Measurements from ENCODE around the gene CACFD1.

Gene CACFD1

DNA sequence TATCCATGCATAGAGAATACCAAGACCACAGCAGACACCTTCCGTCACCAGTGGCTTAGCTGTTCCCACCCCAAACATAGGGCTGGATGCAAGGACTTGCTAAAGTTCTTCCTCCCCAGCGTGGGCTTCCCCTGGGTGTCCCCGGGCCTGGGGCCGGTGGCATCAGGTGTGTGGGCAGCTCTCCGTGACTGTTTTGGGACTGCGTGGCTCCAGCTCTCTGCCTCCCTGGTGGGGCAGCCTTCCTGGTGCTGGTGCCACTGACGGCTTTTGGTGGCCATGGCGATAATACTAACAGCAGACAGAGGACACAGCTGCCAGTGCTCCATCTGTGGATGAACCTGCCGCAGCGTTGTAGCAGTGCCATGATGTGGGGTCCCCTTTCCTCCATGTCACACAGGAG is 4.9 kb downstream of the CACFD1 start:
- no peak for DNase-seq (ENCODE audit: low read depth, low spot score)

- DNase-seq (ENCODE audit: low read depth, low spot score): no peak
These were observed 6.2 kb downstream of the CACFD1 start for GRCh38 chr9:133465984-133466383.

- no peak for DNase-seq (ENCODE audit: low read depth, low spot score)
These were observed 7.3 kb downstream of the CACFD1 start for GRCh38 chr9:133467101-133467500.

GRCh38 chr9:133468374-133468773 is 8.6 kb downstream of the CACFD1 start:
- no peak for DNase-seq (ENCODE audit: low read depth, low spot score)

- DNase-seq (ENCODE audit: low read depth, low spot score): no peak
These were observed 9.1 kb downstream of the CACFD1 start for GRCh38 chr9:133468777-133469421.

DNA sequence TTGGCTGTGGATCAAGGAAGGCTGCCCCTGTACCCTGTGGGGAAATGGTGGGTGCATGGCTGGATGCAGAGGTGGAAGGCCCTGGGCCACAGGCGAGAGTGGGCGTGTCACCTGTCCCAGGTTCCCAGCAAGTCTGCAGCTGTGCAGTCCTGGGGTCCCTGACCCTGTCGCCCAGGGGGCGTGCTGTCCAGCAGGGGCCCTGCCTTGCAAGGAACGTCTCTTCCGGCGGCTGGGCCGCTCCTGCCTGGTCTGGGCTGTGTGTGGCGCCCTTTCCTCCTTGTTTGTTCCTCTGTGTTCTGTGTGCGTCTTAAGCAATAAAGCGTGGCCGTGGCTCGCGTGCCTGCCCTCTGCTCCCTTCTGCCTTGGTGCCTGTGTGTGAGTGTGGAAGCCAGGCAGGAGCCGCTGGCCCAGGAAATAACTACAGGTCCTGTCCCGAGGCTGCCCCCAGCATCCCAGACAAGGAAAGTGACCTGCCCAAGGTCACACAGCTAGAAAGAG is 10.7 kb downstream of the CACFD1 start:
- no peak for DNase-seq (ENCODE audit: low read depth, low spot score)

DNA sequence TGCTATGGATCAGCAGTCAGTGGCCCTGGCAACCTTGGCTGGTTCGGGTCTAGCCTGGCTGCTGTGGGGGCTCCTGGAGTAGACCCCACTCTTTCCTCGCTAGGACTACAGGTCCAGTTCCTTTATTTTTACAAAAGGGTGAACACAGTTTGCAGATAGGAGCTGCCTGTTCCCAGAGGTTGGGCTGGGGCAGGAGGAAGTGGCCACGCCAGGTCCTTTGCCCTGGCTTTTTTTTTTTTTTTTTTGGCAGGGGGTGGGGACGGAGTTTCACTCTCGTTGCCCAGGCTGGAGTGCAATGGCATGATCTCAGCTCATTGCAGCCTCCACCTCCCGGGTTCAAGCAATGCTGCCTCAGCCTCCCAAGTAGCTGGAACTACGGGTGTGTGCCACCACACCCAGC is 11.2 kb downstream of the CACFD1 start:
- DNase-seq (ENCODE audit: low read depth, low spot score): no peak

DNA sequence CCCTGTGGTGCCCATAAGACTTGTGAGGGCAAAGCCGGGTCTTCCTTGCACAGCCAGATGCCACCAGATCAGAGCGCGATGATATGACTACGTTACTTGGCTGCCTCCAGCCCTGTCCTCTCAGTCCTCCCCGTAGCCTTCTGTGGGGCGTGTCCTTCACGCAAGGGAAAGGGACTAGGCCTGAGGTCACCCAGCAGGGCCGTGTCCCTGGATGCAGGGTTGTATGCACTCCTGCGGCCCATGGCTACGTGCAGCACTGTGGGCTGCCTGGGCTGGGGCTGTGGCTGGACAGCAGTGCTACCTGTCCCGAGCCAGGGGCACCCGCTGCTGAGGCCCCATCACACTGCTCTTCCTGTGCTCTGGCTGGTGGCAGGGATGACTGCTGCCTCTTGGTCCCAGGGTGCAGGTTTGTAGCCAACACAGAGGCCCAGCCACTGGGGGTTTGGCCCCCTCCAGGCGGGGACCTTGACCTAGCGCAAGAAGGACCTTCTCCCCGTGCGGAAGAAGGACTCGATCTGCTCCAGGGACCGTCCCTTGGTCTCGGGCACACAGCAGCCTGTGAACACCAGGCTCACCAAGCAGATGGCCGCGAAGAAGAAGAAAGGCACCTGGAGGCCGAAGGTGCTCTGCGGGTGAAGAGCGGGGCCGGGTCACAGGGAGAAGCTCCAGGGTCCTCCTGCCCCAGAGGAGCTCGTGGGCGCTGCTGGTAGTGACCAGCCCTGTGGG is 11.9 kb downstream of the CACFD1 start:
- no peak for DNase-seq (ENCODE audit: low read depth, low spot score)

- DNase-seq (ENCODE audit: low read depth, low spot score): no peak
These were observed 12.5 kb downstream of the CACFD1 start for GRCh38 chr9:133472277-133472645.

GRCh38 chr9:133472753-133473378 is 13.1 kb downstream of the CACFD1 start:
- DNase-seq (ENCODE audit: low read depth, low spot score): no peak

DNA sequence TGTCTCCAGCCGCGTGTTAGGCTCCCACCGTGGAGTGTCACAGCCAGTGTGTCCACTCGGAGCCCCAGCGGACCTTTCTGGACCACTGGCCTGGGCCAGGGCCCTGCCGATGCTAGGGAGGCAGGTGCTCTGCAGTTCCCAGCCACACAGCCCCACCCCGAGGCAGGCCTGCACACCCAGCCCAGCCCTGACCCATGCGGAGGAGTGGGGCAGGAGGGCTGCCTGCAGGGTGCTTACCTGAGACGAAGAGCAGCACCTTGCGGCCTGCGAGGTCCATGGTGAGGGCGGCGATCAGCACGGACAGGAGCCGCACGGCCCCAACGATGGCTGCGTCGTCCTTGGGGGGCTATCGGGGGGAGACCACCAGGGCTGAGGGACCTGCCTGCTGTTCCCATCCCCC is 14.0 kb downstream of the CACFD1 start:
- DNase-seq (ENCODE audit: low read depth, low spot score): no peak

DNA sequence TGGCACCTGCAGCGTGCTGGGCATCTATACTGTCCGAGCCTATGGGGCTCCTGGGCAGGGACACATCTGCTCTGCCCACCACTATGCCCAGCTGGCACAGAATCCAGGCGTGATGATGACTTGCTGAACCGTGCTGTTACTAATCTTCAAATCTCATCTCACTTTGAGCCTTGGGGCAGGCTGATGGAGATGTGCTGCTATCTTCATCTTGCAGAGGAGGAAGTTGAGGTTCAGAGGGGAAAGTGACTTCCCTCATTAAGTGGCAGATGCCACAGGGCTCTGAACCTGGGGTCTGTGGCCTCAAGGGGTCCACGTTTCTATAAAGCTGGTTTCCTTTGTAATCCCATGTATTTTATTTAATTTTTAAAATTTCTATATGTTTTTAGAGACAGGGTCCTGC is 14.4 kb downstream of the CACFD1 start:
- DNase-seq (ENCODE audit: low read depth, low spot score): no peak

DNA sequence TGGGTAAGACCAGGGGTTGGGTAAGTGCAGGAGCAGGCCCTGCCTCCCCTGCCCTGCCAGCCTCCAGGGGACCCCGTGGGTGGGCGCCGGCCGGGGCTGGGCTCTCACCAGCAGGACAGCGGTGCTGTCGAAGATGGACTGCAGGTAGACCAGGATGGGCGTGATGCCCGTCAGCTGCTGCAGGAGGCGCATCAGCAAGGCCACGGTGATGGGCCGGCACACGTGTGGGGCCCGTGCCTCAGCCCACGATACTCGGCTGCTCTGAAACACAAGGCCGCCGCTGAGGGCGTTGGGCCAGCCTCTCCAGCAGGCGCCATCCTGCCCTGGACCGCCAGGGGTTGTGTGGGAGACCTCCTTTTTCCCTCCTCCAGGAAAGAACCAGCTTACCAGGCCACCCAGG is 15.1 kb downstream of the CACFD1 start:
- no peak for DNase-seq (ENCODE audit: low read depth, low spot score)

DNA sequence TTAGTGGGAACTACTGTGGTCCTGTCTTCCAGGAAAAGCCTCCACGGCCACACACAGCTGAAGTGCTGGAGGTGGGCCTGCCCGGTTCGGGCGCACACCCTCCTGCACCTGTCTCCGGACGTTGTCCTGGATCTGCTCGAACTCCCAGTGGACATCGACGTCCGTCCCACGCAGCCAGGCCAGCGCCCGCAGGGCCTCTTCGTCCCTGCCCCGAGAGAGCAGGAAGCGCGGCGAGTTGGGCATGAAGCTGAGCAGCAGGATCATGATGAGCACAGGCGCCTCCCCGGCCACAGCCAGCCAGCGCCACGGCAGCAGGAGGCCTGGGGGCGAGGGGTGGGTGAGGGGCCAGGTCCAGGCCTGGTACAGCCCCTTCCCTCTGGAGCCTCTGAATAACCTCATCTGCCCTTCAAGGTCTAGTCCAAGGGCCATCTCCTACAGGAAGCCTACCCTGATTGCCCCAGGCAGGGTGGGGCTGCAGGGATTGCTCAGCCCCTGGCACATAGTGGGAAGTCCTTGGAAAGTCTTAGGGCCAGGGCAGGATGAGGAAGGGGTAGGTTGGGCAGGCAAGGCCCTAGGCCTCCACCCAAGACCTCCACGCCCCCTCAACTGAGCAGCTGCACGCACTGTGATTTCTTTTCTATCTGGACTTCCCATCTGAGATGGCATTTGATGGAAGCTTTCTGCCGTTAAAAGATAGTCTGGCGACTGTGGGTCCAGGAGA is 15.7 kb downstream of the CACFD1 start:
- DNase-seq (ENCODE audit: low read depth, low spot score): no peak

DNA sequence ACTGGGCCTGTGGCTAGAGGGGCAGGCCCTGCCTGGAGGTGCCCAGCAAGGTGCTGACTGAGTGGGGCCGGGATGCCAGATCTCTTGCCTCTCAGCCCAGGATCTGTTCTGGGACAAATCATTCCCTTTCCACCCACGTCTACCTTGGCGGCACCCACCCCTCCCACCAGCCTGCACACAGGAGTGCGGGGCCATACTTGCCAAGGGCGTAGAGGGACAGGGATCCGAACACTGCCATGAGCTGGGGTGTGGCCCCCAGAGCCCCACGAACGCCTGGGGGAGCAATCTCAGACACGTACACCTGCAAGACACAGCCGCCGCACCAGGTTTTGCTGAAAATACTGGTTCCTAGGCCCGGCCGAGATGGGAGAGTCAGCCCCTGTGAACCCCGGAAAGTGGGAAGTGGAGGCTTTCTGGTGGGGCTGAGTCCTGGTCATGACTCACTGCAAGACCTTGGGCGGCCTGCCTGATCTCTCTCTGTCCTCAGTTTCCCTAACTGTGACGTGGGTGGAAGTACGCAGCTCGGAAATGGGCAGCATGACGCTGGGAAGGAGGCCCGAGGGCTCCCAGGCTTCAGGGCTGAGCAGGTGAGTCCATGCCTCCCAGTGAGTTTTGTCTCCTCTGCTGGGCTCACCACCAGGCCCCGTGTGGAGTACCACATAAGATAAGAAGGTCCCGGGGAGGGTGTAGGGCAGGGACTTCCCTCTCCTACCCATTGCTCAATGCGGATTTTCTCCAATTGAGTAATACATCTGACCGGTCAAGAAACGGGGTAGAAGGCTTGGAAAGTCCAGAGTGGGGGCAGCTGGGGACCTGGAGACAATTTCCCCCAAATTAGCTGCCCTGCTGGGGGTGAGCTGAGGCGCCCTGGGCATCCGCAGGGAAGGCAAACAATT is 16.5 kb downstream of the CACFD1 start:
- DNase-seq (ENCODE audit: low read depth, low spot score): no peak

- no peak for DNase-seq (ENCODE audit: low read depth, low spot score)
These were observed 17.2 kb downstream of the CACFD1 start for GRCh38 chr9:133476941-133477340.

- no peak for DNase-seq (ENCODE audit: low read depth, low spot score)
These were observed 17.7 kb downstream of the CACFD1 start for GRCh38 chr9:133477461-133477860.

- DNase-seq (ENCODE audit: low read depth, low spot score): no peak
These were observed 18.4 kb downstream of the CACFD1 start for GRCh38 chr9:133477992-133478850.

DNA sequence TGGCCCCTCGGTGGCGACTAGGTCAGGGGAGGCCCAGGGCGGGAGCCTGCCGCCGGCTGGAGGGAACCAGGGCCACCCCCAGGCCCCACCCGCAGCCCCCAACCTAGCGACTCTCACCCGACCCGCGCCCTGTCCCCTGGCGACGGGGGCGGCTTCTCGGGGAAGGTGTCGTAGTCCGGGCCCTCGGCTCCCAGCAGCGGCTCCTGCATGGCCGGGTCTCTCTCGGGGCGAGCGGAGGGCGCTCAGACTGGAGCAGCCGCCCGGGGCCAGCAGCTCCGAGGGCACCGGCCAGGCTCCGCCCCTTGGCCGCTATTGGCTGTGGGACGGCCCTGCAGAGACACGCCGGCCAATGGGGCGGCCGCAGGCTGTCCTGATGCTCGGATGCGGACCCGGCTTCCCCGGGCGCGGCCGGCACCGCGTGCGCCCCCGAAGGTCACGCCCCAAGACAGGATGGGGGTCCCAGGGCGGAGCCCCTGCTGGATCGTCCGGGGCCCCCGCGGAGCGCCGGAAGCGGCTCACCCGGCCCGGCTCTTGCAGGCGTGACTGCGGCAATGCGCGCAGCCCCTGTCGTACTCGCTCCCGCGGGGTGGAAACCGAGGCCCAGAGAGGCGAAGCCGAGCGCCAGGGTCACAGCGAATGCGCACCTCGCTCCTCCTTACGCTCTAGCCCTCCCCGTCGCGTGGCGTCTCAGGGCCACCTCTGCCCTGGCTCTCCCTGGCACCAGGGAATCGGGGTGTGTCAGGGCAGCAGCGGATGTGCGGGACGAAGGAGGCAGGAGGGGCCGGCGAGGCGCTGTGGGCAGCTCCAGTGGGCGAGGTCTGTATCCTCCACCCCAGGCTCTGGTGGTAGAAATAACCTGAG is 19.3 kb downstream of the CACFD1 start, which contains the start of gene SLC2A6:
SLC2A6 (minus strand) TSS at position 249 of the 861 bp plus-strand sequence; CDS start at position 209, 40 bp downstream.
- DNase-seq (ENCODE audit: low read depth, low spot score): no peak

All from brain pericyte (primary cell).